NCI-H146 (cell line): Measurements from ENCODE around the gene NBEA.
"Not testable (repeated sequence)": the region's sequence is repeated elsewhere in the genome, so short reads cannot be mapped to it uniquely, and the experiment has no call there.

Experiments
- DNase-seq: peaks from one replicate; lab custom pipeline; 2025; lab: John Stamatoyannopoulos, UW

Gene NBEA

DNA sequence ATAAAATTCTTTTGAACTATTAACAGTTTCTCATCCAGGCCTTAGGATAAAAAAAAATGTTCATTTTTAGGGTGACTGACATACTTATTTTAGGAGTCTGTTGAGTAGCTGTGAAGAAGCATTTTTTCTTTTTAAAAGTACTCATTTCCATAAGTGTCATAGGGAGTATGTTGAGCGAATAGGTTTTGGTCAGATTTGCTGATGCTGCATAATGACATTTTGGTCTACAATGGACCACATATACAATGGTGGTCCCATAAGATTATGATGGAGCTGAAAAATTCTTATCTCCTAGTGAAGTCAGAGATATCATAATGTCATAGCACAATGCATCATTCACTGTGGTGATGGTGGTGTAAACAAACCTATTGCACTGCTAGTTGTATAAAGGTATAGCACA lies 17.4 kb downstream of the NBEA start:
- DNase-seq, result no peak

DNA sequence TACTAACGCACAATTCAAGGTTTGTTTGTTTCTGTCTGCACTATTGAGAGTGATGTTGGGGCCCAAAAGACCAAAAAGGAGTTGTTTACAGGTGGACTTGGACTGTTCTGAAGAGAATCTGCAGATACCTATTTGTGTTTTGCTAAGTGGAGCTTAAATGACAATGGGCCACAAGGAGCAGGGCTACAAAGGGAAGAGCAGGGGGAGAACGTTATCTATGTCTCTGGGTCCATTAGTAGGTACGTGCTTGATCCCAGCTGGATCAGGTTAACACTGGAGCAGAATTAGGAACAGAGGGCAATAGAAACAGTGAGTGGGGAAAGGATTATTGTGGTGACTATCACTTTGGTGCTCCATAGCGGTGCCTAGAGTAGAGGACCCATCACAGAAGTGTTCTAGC lies 22.5 kb downstream of the NBEA start:
- no peak for DNase-seq

DNA sequence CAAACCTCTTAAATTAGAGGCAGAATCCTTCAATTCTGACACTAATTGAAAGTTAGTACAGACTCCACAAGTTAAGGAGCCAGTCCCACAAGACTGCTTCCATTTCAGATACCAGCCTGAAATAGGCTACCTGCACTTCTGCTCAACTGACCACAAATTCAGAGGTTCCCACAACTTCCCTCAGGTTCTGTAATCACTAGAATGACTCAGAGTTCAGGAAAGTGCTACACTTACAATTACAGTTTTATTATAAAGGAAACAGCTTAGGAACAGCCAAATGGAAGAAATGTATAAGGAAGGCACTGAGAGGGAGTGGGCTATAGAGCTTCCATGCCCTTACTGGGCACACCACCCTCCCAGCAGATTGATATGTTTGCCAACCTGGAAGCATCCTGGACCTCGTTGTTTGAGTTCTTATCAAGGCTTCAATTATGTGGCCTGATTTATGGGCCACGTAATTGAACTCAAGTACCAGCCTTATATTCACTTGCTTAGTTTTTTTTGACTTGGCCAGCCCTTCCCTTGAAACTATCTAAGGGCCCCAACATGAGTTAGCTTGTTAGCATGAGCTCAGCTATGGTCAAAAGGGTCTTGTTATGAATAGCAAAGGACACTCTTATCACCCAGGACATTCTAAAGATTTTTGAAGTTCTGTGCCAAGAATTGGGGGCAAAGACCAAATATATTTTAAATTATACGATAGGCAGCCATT lies 25.9 kb downstream of the NBEA start:
- DNase-seq, result peak; percentile 70

DNA sequence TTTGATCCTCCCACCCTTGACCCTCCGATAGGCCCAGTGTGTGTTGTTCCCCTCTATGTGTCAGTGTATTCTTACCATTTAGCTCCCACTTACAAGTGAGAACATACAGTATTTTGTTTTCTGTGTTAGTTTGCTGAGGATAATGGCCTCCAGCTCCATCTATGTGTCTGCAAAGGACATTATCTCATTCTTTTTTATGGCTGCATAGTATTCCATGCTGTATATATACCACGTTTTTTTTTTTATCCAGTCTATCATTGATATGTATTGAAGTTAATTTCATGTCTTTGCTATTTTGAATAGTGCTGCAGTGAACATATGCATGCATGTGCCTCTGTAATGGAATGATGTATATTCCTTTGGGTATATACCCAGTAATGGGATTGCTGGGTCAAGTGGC lies 27.5 kb downstream of the NBEA start:
- DNase-seq, result not testable (repeated sequence)

DNA sequence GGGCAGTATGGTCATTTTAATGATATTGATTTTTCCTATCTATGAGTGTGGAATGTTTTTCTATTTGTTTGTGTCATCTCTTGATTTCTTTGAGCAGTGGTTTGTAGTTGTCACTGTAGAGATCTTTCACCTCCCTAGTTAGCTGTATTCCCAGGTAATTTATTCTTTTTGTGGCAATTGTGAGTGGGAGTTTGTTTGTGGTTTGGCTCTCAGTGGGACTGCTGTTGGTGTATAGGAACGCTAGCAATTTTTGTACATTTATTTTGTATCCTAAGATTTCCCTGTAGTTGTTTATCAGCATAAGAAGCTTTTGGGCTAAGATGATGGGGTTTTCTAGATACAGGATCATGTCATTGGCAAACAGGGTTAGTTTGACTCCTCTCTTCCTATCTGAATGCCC lies 28.9 kb downstream of the NBEA start:
- no peak for DNase-seq

DNA sequence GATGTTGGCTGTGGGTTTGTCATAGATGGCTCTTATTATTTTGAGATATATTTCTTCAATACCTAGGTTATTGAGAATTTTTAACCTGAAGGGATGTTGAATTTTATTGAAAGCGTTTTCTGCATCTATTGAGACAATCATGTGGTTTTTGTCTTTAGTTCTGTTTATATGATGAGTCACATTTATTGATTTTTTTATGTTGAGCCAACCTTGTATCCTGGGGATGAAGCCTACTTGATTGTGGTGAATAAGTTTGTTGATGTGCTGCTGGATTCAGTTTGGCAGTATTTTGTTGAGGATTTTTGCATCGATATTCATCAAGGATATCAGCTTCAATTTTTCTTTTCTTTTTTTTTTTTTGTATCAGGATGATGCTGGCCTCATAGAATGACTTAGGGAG lies 29.4 kb downstream of the NBEA start:
- DNase-seq, result no peak

DNA sequence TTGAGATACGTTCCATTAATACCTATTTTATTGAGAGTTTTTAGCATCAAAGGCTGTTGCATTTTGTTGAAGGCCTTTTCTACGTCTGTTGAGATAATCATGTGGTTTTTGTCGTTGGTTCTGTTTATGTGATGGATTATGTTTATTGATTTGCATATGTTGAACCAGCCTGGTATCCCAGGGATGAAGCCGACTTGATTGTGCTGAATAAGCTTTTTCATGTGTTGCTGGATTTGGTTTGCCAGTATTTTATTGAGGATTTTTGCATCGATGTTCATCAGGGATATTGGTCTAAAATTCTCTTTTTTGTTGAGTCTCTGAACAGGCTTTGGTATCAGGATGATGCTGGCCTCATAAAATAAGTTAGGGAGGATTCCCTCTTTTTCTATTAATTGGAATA lies 43.1 kb downstream of the NBEA start:
- not testable (repeated sequence) for DNase-seq

DNA sequence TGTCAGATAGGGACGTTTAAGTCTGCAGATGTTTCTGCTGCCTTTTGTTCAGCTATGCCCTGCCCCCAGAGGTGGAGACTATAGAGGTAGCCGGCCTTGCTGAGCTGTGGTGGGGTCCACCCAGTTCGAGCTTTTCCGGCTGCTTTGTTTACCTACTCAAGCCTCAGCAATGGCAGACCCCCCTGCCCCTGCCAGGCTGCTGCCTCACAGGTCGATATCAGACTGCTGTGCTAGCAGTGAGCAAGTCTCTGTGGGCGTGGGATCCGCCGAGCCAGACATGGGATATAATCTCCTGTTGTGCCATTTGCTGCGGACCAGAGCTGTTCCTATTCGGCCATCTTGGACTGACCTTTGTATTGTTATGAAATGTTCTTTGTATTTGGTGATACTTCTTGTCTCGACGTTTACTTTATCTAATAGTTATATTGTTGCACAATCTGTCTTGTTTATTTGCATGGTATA lies 46.3 kb downstream of the NBEA start:
- no peak for DNase-seq

DNA sequence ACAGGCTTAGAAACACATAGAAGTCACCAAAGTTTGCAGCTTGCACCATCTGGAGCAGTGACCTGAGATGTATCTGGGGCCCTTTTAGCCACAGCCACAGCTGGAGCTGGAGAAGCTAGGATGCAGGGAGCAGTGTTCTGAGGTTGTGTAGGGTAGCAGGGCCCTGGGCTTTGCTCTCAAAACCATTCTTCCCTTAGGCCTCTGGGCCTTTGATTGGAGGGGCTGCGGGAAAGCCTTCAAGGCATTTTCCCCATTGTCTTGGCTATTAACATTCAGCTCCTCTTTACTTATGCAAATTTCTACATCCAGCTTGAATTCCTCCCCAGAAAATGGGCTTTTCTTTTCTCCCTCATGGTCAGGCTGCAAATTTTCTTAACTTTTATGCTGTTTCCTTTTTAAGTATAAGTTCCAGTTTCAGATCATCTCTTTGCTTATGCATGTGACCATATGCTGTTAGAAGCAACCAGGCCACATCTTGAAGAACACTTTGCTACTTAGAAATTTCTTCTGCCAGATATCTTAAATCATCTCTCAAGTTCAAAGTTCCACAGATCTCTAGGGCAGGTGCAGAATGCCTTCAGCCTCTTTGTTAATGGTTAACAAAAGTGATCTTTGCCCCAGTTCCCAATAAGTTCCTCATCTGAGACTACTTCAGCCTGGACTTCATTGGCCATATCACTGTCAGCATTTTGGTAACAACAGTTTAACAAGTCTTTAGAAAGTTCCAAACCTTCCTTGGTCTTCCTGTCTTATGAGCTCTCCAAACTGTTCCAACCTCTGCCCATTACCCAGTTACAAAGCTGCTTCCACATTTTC lies 48.5 kb downstream of the NBEA start:
- no peak for DNase-seq

DNA sequence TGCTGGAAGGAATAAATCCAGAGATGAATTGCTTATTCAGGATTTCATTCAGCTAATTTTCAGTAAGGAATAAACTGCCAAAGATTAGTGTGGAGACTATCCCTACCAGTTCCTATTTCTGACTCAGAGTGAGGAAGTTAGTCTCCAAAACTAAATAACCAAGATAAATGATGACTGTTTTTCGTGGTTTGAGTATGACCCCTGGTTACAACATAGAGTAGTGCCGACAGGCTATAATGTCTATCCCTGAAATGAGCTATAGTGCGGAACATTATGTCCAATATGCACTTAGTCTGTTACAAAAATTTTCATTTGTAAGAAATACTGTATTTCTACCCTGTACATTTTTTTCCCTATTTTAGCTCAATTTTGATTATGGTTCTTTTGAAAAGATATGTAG lies 51.4 kb downstream of the NBEA start:
- no peak for DNase-seq

DNA sequence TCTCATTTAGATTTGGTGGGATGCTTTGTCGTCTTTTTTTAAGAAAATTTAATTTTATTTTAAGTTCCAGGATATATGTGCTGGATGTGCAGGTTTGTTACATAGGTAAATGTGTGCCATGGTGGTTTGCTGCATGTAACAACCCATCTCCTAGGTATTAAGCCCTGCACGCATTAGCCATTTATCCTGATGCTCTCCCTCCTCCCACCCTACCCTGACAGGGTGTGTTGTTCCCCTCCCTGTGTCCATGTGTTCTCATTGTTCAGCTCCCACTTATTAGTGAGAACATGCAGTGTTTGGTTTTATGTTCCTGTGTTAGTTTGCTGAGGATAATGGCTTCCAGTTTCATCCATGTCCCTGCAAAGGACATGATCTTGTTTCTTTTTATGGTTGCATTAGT lies 61.7 kb downstream of the NBEA start:
- not testable (repeated sequence) for DNase-seq

DNA sequence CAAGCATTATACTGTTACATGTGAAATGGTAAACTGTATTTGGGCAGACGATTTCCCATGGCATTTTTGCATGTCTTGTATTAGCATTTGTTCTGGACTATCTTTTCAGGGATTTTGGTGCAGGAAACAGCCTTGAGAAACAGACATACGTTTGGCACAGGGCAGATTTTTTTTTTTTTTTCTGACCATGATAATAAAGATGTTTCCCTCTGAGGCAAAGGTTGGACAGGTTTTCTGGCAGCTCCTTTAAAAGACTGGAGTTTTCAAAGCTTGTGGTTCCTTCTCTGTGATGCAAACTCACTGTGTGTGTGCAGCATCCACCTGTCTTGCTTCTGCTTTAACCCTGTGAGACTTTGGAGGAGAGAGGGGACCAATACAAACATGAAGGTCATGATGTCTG lies 63.0 kb downstream of the NBEA start:
- DNase-seq, result no peak

DNA sequence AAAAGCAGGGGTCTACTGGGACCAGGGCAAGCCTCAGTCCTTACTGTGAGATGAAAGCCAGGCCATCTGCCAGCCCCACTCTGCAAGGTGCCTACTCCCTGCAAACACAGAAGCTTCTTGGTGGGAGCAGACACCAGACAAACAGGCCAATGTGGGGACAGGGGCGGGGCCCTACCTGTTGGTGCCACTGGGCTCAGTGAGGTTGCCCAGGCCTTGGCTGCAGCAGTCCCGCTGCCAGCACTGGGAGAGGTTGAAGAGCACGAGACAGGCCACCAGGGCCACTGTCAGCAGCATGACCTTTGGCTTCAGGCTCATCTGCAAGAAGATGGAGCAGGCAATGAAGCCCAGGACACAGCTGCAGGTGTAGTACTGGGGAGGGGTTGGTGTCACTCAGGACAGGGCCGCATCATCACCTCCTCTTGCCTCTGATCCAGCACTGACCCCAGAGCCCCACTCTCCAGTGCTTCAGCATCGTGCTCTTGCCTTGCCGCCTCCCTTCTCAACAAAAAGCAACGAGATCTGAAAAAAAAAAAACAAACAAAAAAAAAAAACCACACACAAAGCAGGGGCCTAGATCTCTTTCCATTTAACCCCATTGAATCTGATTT lies 72.6 kb downstream of the NBEA start:
- DNase-seq, result peak; percentile 44

DNA sequence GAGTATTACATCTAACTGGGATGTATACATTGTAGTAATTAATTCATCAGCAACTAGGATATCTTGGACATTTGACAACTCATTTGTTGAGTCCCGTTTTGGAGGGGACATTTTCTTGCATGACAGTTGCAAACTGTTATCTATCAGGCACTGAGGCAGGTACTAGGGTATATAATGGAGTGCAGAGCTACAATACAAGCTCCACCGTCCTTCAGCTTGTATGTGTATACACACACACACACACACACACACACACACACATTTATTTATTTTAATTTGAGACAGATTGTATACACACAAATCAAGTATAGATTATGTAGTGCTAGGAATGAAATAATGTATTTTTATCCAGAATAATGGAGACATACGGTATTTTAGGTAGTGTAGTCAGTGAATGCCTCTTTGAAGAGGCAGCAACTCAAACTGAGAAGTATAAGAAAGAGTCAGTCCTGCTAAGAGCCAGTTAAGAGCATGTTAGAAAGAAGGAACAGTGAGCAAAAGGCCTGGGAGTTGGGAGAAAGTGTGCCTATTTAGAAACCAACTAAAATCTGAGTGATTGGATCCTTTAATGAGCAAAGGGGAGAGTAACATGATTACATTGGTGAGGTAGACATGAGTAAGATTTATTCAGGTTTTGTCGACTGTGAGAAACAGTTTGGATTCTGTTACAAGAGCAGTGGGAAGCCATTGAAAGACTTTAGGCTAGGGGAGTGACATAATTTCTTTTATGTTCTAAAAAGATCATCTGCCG lies 74.5 kb downstream of the NBEA start:
- peak; percentile 5 for DNase-seq

DNA sequence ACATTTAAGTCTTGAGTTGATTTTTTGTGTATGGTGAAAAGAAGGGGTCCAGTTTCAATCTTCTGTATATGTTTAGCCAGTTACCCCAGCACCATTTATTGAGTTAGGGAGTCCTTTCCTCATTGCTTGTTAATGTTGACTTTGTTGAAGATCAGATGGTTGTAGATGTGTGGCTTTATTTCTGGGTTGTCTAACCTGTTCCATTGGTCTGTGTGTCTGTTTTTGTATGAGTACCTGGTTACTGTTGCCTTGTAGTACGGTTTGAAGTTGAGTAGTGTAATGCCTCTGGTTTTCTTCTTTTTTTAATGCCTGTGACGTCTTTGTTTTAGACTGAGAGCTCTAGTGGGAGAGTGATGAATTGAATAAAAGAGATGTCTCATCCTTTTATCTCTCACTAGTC lies 83.2 kb downstream of the NBEA start:
- DNase-seq, result no peak

DNA sequence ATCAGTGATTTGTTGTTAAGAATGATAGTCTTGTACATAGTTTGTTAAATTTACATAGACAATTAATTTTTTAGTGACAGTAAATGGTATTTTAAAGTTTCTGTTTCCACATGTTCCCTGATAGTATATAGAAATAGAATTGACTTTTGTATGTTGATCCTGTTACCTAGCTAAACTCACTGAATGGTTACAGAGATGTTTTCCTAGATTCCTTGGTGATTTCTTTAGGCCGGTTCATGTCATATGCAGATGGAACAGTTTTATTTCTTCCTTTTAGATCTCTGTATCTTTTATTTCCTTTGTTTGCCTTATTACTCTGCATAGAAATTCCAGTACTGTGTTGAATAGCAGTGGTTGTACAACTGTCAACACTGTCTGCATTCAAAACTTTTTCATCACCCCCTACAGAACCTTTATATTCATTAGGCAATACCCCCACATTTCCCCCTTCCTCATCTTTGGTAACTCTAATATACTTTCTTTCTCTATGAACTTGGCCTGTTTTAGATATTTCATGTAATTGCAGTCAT lies 86.3 kb downstream of the NBEA start:
- DNase-seq, result no peak

DNA sequence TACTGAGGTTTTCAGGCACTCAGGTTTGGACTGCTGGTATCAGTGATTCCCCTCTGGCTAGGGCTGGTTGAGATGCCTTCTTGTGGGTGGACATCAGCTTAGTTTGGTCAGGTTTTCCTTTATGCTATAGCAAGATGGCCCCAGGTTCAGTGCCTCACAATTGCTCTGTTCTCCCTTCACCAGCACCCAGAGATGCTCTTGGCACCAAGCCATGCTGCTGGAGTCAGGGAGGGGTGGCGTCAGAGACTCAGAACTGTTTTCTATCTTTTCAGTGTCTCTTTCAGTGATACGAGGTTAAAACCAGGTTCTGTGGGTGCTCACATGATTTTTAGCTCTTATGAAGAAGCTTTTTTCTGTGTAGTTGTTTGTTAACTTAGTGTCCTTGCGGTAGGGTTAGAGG lies 96.9 kb downstream of the NBEA start:
- no peak for DNase-seq

DNA sequence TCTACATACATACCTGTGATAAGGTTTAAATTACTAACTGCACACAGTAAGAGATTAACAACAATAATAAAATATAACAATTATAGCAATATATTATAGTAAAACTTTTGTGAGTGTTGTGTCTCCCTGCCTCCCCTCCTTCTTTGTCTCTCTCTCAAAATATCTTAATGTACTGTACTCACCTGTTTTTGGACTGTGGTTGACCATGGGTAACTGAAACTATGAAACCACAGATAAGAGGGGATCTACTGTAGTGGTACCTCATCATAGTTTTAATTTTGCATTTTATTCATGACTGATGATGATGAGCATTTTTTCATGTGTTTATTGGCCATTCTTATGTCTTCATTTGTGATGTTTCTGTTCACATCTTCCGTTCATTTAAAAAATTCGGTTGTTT lies 104.5 kb downstream of the NBEA start:
- no peak for DNase-seq

DNA sequence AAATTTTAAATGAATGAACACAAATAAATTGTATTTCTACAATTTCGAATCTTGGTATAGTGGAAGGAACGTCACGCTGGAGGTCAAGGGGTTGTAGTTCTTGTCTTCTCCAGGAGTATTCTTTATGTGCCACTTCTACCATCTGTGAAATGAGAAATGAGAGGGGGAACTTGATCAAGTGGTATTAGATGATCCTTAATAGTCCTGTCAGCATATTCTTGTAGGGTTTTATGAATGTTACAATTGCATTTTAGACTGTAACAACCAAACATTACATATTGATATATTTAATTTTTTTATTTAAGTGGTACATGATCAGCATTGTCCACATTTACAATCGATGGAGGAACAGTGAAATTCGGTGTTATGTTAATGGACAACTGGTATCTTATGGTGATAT lies 113.6 kb downstream of the NBEA start:
- DNase-seq, result no peak

DNA sequence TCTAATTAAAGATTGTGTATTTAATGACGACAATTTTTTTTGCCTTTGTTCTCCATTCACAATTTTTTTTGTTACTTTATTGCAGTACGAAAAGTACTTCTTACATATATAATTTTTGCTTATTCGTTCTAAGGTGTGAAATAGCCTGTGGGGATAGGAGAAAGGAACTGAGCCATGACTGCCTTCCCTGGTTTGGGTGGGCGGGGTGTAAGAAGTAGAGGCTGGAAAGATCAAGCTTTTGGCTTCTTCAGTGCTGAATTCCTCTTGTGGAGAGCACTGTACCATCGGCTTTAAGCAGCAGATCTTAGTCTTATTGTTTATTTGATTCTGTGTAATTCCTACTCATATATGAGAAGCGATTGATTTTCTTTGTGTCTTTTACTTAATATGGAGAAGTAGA lies 115.8 kb downstream of the NBEA start:
- DNase-seq, result no peak

DNA sequence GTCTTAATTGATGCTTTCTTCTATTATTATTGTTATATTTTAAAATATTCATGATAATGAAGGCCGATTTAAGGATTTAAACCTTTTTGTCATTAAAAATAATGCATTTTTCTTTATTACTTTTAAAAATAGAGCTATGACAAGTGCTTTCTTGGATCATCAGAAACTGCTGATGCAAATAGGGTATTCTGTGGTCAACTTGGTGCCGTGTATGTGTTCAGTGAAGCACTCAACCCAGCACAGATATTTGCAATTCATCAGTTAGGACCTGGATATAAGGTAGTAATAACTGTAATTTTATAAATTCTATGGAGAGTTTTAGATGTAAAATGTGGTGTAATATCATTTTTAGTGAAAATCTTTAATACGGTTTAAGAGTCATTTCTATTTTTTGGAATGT lies 116.5 kb downstream of the NBEA start:
- DNase-seq, result not testable (repeated sequence)

DNA sequence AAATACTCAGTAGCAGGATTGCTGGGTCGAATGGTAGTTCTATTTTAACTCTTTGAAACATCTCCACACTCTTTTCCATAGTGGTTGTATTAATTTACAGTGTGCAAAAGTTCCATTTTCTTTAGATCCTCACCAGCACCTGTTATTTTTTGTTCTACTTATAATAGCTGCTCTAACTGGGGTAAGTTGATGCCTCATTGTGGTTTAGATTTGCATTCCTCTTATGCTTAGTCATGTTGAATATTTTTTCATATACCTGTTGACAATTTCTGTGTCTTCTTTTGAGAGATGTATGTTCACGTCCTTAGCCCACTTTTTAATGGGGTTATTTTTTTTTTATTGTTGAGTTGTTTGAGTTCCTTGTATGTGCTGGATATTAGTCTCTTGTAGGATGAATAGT lies 144.6 kb downstream of the NBEA start:
- no peak for DNase-seq
